Activated CD8-positive, alpha-beta memory T cell treated with anti-CD3 and anti-CD28 coated beads, Interleukin-2, amount 10 ng/mL, durations not matched to agents 7 days and 5 days (primary cell): ENCODE measurements around the gene LMO2. TPM values are rescaled to one million over a fixed set of nuclear protein-coding genes. Genes with fewer than 3 reads are reported as not detected.

Experiments used
- ATAC-seq: fragments of 150-1000 bp; cut with Tn5 transposase; one replicate; pipeline ENCODE4 v1.10.0; 2021; ENCODE audit warnings: moderate library complexity
- CTCF ChIA-PET: fragments of 350-600 bp; sonication (Branson Sonifier 250); formaldehyde crosslinking; loops from one replicate; lab custom pipeline; 2021; ENCODE audit warnings: antibody characterized with exemption; lab: Charles Lee
- DNase-seq: peaks from one replicate; pipeline ENCODE4 v3.0.0-alpha.2; 2020
- H3K27ac Mint-ChIP-seq: one replicate; pipeline ENCODE4 v1.8.0; 2021; ENCODE audit warnings: mild to moderate bottlenecking, mixed read lengths
- H3K27me3 Mint-ChIP-seq: one replicate; pipeline ENCODE4 v1.8.0; 2021; ENCODE audit warnings: mixed read lengths
- H3K36me3 Mint-ChIP-seq: one replicate; pipeline ENCODE4 v1.8.0; 2021; ENCODE audit warnings: mild to moderate bottlenecking, mixed read lengths
- H3K4me1 Mint-ChIP-seq: one replicate; pipeline ENCODE4 v1.8.0; 2021; ENCODE audit warnings: mixed read lengths
- H3K4me3 Mint-ChIP-seq: one replicate; pipeline ENCODE4 v1.8.0; 2021; ENCODE audit warnings: mild to moderate bottlenecking, moderate library complexity, mixed read lengths
- H3K9me3 Mint-ChIP-seq: one replicate; pipeline ENCODE4 v1.8.0; 2022; ENCODE audit warnings: low read depth, mixed read lengths
- total RNA-seq, 2 experiments: library from RNA; stranded (reverse); gene quantifications; one replicate each; pipeline ENCODE4 v1.2.3, GENCODE V29; 2021

Gene LMO2
- total RNA-seq, 2 experiments from 2014 or later = not detected

GRCh38 chr11:33909150-33909549, 17.3 kb upstream of the LMO2 start:
- no peaks in the 10 kb centered on the region for H3K9me3 Mint-ChIP-seq
- H3K27me3 Mint-ChIP-seq = peaks cover 62% of the 10 kb centered on the region
- H3K4me1 Mint-ChIP-seq = no peaks in the 10 kb centered on the region
- no peak overlapping the region for H3K4me3 Mint-ChIP-seq
- CTCF ChIA-PET = no interaction called here
- no peaks in the 10 kb centered on the region for H3K36me3 Mint-ChIP-seq
- no peak for DNase-seq
- no peak overlapping the region for H3K27ac Mint-ChIP-seq
- no peak for ATAC-seq

GRCh38 chr11:33907421-33907820, 15.5 kb upstream of the LMO2 start:
- no peaks in the 10 kb centered on the region for H3K36me3 Mint-ChIP-seq
- no peaks in the 10 kb centered on the region for H3K4me1 Mint-ChIP-seq
- no peak for ATAC-seq
- no peak overlapping the region for H3K4me3 Mint-ChIP-seq
- no peak for DNase-seq
- H3K27me3 Mint-ChIP-seq = peaks cover 63% of the 10 kb centered on the region
- no peak overlapping the region for H3K27ac Mint-ChIP-seq
- no peaks in the 10 kb centered on the region for H3K9me3 Mint-ChIP-seq
- CTCF ChIA-PET = no interaction called here

GRCh38 chr11:33906484-33907186, 14.8 kb upstream of the LMO2 start:
- CTCF ChIA-PET = no interaction called here
- no peaks in the 10 kb centered on the region for H3K36me3 Mint-ChIP-seq
- H3K4me1 Mint-ChIP-seq = no peaks in the 10 kb centered on the region
- no peak overlapping the region for H3K27ac Mint-ChIP-seq
- ATAC-seq = no peak
- H3K27me3 Mint-ChIP-seq = peaks cover 62% of the 10 kb centered on the region
- H3K9me3 Mint-ChIP-seq = no peaks in the 10 kb centered on the region
- H3K4me3 Mint-ChIP-seq = no peak overlapping the region
- no peak for DNase-seq

- no peaks in the 10 kb centered on the region for H3K9me3 Mint-ChIP-seq
- H3K36me3 Mint-ChIP-seq = no peaks in the 10 kb centered on the region
- CTCF ChIA-PET = no interaction called here
- ATAC-seq = no peak
- no peak overlapping the region for H3K4me3 Mint-ChIP-seq
- no peaks in the 10 kb centered on the region for H3K4me1 Mint-ChIP-seq
- peaks cover 60% of the 10 kb centered on the region for H3K27me3 Mint-ChIP-seq
- no peak for DNase-seq
- H3K27ac Mint-ChIP-seq = no peak overlapping the region
These were observed 12.2 kb upstream of the LMO2 start for GRCh38 chr11:33904102-33904501.

GRCh38 chr11:33900159-33900840, 8.4 kb upstream of the LMO2 start:
- Mint-ChIP-seq H3K9me3 (no peaks in the 10 kb centered on the region), H3K4me1 (no peaks in the 10 kb centered on the region), H3K27ac (no peak overlapping the region), H3K4me3 (no peak overlapping the region), H3K27me3 (peaks cover 72% of the 10 kb centered on the region), H3K36me3 (no peaks in the 10 kb centered on the region)
- CTCF ChIA-PET = no interaction called here
- no peak for ATAC-seq
- DNase-seq = no peak

- ATAC-seq = no peak
- peaks cover 75% of the 10 kb centered on the region for H3K27me3 Mint-ChIP-seq
- no peaks in the 10 kb centered on the region for H3K36me3 Mint-ChIP-seq
- H3K9me3 Mint-ChIP-seq = no peaks in the 10 kb centered on the region
- no peak for DNase-seq
- CTCF ChIA-PET = no interaction called here
- H3K4me3 Mint-ChIP-seq = no peak overlapping the region
- H3K4me1 Mint-ChIP-seq = peaks cover 3% of the 10 kb centered on the region
- no peak overlapping the region for H3K27ac Mint-ChIP-seq
These were observed 7.6 kb upstream of the LMO2 start for GRCh38 chr11:33899400-33900037.

GRCh38 chr11:33898957-33899356, 7.1 kb upstream of the LMO2 start:
- Mint-ChIP-seq H3K4me1 (peaks cover 9% of the 10 kb centered on the region), H3K36me3 (no peaks in the 10 kb centered on the region), H3K27ac (no peak overlapping the region), H3K27me3 (peaks cover 75% of the 10 kb centered on the region), H3K4me3 (no peak overlapping the region), H3K9me3 (no peaks in the 10 kb centered on the region)
- ATAC-seq (no peak), DNase-seq (no peak)
- CTCF ChIA-PET = no interaction called here

- Mint-ChIP-seq H3K4me3 (no peak overlapping the region), H3K9me3 (no peaks in the 10 kb centered on the region), H3K27me3 (peaks cover 80% of the 10 kb centered on the region), H3K27ac (no peak overlapping the region), H3K4me1 (peaks cover 19% of the 10 kb centered on the region), H3K36me3 (no peaks in the 10 kb centered on the region)
- no peak for ATAC-seq
- CTCF ChIA-PET = no interaction called here
- DNase-seq = no peak
These were observed 6.0 kb upstream of the LMO2 start for GRCh38 chr11:33897761-33898375.

- H3K36me3 Mint-ChIP-seq = no peaks in the 10 kb centered on the region
- H3K27ac Mint-ChIP-seq = no peak overlapping the region
- CTCF ChIA-PET = no interaction called here
- H3K4me1 Mint-ChIP-seq = peaks cover 21% of the 10 kb centered on the region
- no peaks in the 10 kb centered on the region for H3K9me3 Mint-ChIP-seq
- ATAC-seq (no peak), DNase-seq (no peak)
- no peak overlapping the region for H3K4me3 Mint-ChIP-seq
- peaks cover 81% of the 10 kb centered on the region for H3K27me3 Mint-ChIP-seq
These were observed 5.0 kb upstream of the LMO2 start for GRCh38 chr11:33896911-33897310.

GRCh38 chr11:33895752-33896137, 3.9 kb upstream of the LMO2 start:
- Mint-ChIP-seq H3K36me3 (no peaks in the 10 kb centered on the region), H3K4me1 (peaks cover 21% of the 10 kb centered on the region), H3K27me3 (peaks cover 85% of the 10 kb centered on the region), H3K27ac (no peak overlapping the region), H3K4me3 (no peak overlapping the region), H3K9me3 (no peaks in the 10 kb centered on the region)
- no peak for ATAC-seq
- CTCF ChIA-PET = interaction anchor here (1.3 kb wide), 1 partner anchor 38 kb away, joined by 4 read pairs; no protein-coding TSS in a partner anchor
- DNase-seq = no peak

- Mint-ChIP-seq H3K36me3 (no peaks in the 10 kb centered on the region), H3K9me3 (no peaks in the 10 kb centered on the region), H3K4me1 (peaks cover 21% of the 10 kb centered on the region), H3K4me3 (no peak overlapping the region), H3K27me3 (peaks cover 82% of the 10 kb centered on the region), H3K27ac (no peak overlapping the region)
- CTCF ChIA-PET = no interaction called here
- DNase-seq (no peak), ATAC-seq (no peak)
These were observed 2.5 kb upstream of the LMO2 start for GRCh38 chr11:33894398-33894746.

GRCh38 chr11:33893711-33894397, 2.0 kb upstream of the LMO2 start:
- Mint-ChIP-seq H3K4me1 (peaks cover 21% of the 10 kb centered on the region), H3K27ac (peak overlapping the region; percentile 5), H3K27me3 (peaks cover 83% of the 10 kb centered on the region), H3K36me3 (no peaks in the 10 kb centered on the region), H3K9me3 (no peaks in the 10 kb centered on the region), H3K4me3 (peak overlapping the region; percentile 33)
- DNase-seq (peak; percentile 75), ATAC-seq (peak; percentile 88)
- CTCF ChIA-PET = no interaction called here

GRCh38 chr11:33892906-33893594, 1.2 kb upstream of the LMO2 start:
- H3K27ac Mint-ChIP-seq = no peak overlapping the region
- H3K9me3 Mint-ChIP-seq = no peaks in the 10 kb centered on the region
- peaks cover 21% of the 10 kb centered on the region for H3K4me1 Mint-ChIP-seq
- DNase-seq (no peak), ATAC-seq (no peak)
- peaks cover 88% of the 10 kb centered on the region for H3K27me3 Mint-ChIP-seq
- CTCF ChIA-PET = interaction anchor here (1.4 kb wide), 1 partner anchor 95 kb away, joined by 5 read pairs; no protein-coding TSS in a partner anchor
- H3K4me3 Mint-ChIP-seq = no peak overlapping the region
- no peaks in the 10 kb centered on the region for H3K36me3 Mint-ChIP-seq
